HG02870 (cell line): ENCODE measurements around the gene MMP24.
"Not testable (repeated sequence)": the region's sequence is repeated elsewhere in the genome, so short reads cannot be mapped to it uniquely, and the experiment has no call there.

ENCODE experiments used
- ATAC-seq: cut with Tn5 transposase; IDR thresholded peaks from one replicate; pipeline ENCODE4 v1.9.1; 2021; ENCODE audit warnings: mild to moderate bottlenecking, moderate library complexity; ENCODE audit not compliant: unreplicated experiment

MMP24 gene

DNA sequence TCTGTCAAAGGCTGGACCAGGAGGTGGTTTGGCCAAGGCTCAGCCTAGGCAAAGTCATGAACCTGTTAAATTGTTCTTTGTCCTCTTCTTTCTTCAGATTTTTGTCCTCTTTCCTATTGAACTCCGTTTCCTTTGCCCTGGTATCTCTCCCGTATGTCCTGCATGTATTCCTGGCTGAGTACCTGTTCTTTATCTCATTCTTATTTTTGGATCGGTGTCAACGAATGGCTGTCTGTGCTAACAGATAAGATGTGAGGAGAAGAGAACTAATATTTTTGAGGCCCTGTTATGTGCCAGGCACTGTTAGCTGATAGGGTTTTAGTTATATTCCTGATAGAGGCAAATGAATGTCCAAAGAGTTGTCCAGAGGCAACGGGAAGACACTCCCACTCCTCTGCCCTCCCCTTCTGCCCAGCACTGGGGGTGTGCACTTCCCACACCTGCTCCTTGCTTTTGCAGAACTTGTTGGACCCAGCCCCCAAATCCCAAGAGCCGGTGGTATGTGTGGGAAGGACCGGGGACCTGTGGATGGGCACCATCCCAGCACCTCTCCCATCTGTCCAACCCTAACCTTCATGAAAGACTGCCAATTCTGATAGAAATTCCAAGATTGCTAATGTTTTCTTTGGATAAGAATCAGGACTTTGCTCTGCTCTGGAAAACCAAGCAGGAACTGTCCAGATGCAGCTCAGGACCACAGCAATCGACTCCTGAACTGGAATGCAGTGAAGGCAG, 30.9 kb downstream of the MMP24 start:
- no peak for ATAC-seq

- ATAC-seq: no peak
These were observed 33.9 kb downstream of the MMP24 start for GRCh38 chr20:35260426-35260825.

DNA sequence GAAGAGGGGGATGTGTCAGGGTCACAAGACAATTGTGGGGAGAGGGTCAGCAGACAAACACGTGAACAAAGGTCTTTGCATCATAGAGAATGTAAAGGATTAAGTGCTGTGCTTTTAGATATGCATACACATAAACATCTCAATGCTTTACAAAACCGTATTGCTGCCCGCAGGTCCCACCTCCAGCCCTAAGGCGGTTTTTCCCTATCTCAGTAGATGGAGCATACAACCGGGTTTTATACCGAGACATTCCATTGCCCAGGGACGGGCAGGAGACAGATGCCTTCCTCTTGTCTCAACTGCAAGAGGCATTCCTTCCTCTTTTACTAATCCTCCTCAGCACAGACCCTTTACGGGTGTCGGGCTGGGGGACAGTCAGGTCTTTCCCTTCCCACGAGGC, 35.8 kb downstream of the MMP24 start:
- not testable (repeated sequence) for ATAC-seq

- ATAC-seq: not testable (repeated sequence)
These were observed 36.4 kb downstream of the MMP24 start for GRCh38 chr20:35262731-35263531.

GRCh38 chr20:35263532-35264341, 37.2 kb downstream of the MMP24 start:
- no peak for ATAC-seq

DNA sequence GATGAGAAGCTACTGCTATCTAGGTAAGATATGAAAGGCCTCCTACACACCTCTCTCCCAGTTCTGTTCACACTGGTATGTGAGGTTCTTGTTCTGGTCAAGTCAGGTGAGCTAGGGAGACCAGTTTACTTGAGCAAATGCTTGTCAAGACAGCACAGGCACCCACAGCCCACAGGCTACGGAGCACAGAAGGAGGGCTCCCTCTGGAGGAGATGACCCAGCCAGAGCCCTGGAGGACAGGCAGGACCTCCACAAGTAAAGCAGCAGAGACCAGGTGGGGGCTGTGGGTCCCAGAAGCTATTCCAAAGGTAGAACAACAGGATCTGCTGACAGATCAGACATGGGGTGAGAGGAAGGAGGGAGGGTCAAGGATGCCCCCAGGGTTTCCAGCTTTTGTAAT, 38.3 kb downstream of the MMP24 start:
- no peak for ATAC-seq

- ATAC-seq: no peak
These were observed 40.6 kb downstream of the MMP24 start for GRCh38 chr20:35267092-35267491.

DNA sequence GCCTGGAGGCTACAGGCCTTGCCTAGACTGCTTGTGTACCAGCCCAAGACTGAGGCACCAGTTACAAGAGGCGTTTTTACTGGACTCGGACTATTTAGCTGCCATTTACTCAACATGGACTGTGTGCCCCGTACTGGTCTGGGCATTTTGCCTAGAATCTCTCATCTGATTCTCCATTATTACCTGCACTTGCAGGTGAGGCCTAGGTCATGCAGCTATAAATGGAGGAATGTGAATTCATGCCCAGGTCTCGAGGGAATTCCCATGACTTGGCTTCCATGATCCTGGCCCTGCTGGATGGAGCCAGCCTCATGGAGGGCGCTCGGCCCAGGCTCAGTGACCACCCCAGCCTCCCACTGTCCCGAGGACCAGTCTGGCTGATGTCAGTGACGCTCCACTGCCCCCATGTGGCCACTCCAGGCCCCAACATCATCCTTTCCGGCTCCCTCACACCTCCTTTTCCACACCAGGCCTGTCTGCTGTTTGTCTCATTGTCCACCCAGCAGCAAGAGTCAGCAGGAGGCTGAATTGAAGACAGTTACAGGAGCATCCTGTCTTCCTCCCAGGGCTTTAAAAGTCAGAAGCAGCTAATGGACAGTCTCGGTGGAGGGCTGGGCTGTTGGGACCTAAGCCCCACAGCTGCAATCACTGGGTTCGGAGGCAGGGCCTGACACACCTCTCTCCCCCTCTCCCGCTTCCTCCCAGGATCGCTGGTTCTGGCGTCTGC, 42.7 kb downstream of the MMP24 start:
- ATAC-seq: no peak

DNA sequence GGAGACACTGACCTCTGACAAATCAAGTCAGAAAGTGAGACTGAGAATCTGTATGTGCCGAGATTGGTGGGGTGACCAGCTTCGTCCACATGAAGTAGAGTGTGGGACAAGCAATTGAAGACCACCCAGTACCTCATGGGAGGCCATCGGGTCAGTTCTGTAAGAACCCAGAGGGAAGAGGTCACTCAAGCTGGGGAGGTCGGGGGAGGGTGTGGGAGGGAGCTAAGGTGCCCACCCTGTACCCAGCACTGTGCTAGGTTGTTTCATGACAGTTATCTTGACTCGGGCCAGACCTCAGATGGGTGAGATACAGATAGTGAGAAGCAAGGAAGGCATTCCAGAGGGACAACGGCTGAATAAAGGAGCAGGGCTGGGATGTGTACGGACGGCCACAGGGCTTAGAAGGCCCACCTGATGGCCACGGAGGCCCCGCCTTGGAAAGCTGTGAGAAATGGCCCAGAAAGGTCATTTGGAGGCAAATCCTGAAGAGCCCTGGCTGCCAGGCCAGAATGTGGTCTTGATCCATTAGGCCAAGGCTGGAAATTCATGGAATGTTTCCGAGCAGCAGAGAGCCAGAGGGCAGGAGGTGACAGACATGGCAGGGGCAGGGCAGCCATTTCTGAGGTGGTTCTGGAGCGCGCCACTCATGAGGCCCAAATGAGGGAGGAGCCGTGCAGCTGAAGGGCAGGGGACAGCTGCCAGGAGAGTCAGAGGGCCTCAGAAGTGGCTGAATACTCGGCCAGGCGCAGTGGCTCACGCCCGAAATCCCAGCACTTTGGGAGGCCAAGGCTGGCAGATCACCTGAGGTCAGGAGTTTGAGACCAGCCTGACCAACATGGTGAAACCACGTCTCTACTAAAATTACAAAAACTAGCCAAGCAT, 43.8 kb downstream of the MMP24 start:
- no peak for ATAC-seq

DNA sequence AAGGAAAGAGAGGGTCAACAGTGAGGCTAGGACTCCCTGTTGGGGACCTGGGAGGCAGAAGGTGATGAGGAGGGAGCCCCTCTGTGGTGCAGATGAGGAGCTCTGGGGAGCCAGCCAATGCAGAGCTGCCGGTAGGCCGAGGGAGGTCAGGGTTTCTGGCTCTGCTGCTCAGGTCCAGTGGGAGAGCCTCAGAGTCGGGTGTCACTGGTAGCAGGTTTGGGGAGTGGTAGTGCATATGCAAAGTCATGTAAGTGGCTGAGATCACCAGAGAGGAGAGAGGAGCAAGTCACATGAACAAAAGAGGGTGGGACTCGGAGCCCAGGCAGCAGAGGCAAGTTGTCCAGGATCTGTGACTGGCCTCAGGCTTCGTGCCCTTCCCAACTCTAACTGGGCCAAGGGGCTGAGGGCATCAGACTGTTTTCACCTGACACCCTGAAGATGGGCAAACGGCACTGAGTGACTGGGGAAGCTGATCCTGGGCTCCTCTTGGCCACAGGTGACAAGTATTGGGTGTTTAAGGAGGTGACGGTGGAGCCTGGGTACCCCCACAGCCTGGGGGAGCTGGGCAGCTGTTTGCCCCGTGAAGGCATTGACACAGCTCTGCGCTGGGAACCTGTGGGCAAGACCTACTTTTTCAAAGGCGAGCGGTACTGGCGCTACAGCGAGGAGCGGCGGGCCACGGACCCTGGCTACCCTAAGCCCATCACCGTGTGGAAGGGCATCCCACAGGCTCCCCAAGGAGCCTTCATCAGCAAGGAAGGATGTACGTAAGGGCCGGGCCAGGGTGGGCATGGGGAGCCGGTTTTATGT, 44.8 kb downstream of the MMP24 start:
- no peak for ATAC-seq

DNA sequence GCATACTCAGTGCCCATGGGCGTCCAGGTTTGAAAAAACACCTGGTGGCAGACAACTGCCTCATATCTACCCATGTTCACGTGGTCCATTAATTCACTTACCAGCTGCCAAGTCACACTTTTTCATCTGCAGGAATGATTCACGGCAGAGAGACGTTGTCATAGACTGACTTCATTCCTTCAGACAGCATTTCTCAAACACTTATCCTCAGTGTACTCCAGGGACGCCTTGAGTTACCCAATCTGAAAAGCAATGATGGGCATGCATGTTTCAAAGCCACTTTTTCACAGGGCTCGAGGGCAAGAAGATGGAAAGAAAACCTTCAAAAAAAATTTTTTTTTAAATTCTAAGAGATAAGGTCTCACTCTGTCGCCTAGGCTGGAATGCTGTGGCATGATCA, 45.4 kb downstream of the MMP24 start:
- no peak for ATAC-seq

DNA sequence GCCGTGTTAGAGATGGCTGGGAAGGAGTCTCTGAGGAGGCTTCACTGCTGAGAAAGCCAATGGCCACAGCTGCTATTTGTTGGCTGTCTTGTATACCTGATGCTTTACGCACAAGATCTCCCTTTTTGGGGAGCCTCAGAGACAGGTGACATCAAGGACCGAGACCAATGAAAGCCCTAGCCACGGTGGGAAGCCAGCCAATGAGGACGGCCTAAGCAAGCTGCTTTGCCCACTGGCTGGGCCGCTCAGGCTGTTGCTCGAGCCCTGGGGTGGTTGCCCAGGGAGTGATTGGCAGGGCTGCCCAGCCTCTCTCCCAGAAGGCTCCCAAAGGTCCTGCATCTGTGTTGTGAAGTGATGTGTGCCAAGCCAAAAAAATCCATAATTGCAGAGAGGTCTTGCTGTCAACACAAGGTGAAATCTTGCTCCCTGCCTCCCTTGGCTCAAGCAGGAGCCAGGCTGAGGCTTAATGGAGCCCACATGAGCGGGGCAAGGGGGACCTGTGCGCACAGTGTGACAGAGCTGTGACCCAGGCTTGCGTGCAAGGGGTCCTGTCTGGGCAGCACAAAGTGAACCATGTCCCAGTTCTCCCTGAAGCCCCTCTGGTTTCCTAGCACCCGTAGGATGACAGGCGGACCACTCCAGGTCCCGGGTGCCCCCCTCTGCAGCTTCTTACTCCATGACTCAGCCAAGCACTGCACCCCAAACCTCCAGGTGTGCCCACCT, 47.1 kb downstream of the MMP24 start:
- ATAC-seq: no peak

DNA sequence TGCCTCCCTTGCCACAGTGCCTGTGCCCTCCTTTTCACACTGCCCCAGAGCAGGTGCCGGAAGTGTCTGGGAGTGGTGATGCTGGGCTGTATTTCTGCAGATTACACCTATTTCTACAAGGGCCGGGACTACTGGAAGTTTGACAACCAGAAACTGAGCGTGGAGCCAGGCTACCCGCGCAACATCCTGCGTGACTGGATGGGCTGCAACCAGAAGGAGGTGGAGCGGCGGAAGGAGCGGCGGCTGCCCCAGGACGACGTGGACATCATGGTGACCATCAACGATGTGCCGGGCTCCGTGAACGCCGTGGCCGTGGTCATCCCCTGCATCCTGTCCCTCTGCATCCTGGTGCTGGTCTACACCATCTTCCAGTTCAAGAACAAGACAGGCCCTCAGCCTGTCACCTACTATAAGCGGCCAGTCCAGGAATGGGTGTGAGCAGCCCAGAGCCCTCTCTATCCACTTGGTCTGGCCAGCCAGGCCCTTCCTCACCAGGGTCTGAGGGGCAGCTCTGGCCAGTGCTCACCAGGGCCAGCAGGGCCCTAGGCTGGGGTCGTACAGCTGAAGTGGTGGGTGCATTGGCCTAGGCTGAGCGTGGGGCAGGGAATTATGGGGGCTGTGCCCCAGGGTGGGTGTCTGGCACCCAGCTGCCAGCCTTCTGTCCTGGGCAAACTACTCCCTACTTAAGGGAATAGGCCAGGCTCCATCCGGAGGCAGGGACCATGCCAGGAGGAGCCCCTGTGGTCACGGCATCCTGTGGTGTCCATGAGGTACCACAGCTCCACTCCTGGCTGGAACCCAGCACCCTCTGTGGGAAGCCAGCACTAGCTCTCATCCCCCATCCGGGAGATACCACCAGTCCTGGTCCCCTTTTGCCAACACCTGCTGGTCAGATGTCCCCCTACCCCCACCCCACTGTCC, 47.9 kb downstream of the MMP24 start:
- no peak for ATAC-seq

- no peak for ATAC-seq
These were observed 49.3 kb downstream of the MMP24 start for GRCh38 chr20:35275741-35276251.

- no peak for ATAC-seq
These were observed 49.9 kb downstream of the MMP24 start for GRCh38 chr20:35276408-35276807.

DNA sequence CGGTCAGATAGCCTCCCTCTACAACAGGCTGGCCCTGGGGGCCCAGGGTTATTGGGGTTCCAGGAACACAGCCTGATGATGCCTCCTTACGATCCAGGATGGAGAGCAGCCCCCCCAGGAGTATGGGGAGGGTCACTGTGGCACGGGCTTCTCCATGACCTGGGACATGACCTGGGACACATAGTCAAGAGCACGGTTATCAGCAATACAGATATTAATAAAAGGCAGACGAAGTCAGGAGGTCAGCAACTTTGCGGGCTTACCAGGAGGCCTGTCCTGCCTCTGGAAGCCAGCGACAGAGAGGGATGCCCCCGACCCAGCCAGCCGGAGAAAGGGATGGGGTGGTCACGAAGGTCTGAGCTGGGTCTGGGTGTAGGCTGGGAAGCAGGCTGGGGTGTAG, 50.6 kb downstream of the MMP24 start:
- ATAC-seq: no peak
